HCT116 (cell line): Measurements from ENCODE around the gene SOST. TPM values are rescaled to one million over a fixed set of nuclear protein-coding genes. Genes with fewer than 3 reads are reported as not detected.

ENCODE experiments used
- ATAC-seq: fragments of 200-7000 bp; cut with Tn5 transposase; 2 replicates; pipeline ENCODE4 v1.9.1; 2020; ENCODE audit warnings: mild to moderate bottlenecking, moderate library complexity
- BruUV-seq: library from RNA; stranded (reverse); fragments of 400-500 nt; replicated peaks from 2 replicates; lab custom pipeline; 2021; lab: Mats Ljungman, UMichigan
- CTCF ChIA-PET: fragments of 300-600 bp; sonication (Branson Sonifier 250); formaldehyde crosslinking; loops from one replicate; lab custom pipeline; 2021; ENCODE audit warnings: antibody characterized with exemption; lab: Charles Lee
- POLR2A ChIA-PET: fragments of 300-600, 350-600 bp; sonication (Branson Sonifier 250); formaldehyde crosslinking; loops from one replicate; lab custom pipeline; 2021; ENCODE audit warnings: antibody characterized with exemption; lab: Charles Lee
- RAD21 ChIA-PET, 2 experiments: fragments of 300-600 bp; sonication (Branson Sonifier 250); formaldehyde crosslinking; loops; one replicate each; lab custom pipeline; 2023; ENCODE audit warnings: low total read pairs in 2 of 2; ENCODE audit not compliant: uncharacterized antibody in 2 of 2, unreplicated experiment in 2 of 2, low non-redundant PET in 1 of 2; lab: Charles Lee
- DNase-seq: peaks from one replicate; pipeline ENCODE4 v3.0.0-alpha.2; 2010; ENCODE audit warnings: low read depth, low spot score
- H2AFZ ChIP-seq: fragments of 200-600 bp; shearing (Covaris generic), sonication (generic); 2 replicates; pipeline ENCODE4 v1.6.1; 2017; ENCODE audit warnings: low read depth, mixed run types, mixed read lengths, antibody characterized with exemption, low read length; ENCODE audit not compliant: poor library complexity, severe bottlenecking
- H3K27ac ChIP-seq: 2 replicates; pipeline ENCODE4 v1.5.1; 2012; ENCODE audit warnings: low read depth, low read length
- H3K27me3 ChIP-seq: fragments of 200-600 bp; sonication (generic); 2 replicates; pipeline ENCODE4 v1.6.1; 2016; ENCODE audit warnings: mixed run types, low read length, mixed read lengths; ENCODE audit not compliant: insufficient read depth
- H3K36me3 ChIP-seq, 2 experiments: fragments of 200-500 bp in 1 of 2; fragments of 200-600 bp in 1 of 2; sonication (Bioruptor generic) in 1 of 2; sonication (generic) in 1 of 2; 2 replicates each; pipeline versions ENCODE4 v1.5.1 to v1.6.1; 2014 to 2016; ENCODE audit warnings: low read length in 2 of 2, inconsistent platforms in 1 of 2, mixed read lengths in 1 of 2, mixed run types in 1 of 2; ENCODE audit not compliant: insufficient read depth in 2 of 2, control insufficient read depth in 1 of 2
- H3K4me1 ChIP-seq, 2 experiments: fragments of 200-600 bp in 1 of 2; sonication (generic) in 1 of 2; 2 replicates each; pipeline versions ENCODE4 v1.5.1 to v1.6.1; 2012 to 2017; ENCODE audit warnings: low read length in 2 of 2, inconsistent platforms in 1 of 2, mild to moderate bottlenecking in 1 of 2, mixed read lengths in 1 of 2, mixed run types in 1 of 2, moderate library complexity in 1 of 2; ENCODE audit not compliant: insufficient read depth in 2 of 2, control insufficient read depth in 1 of 2
- H3K4me2 ChIP-seq: fragments of 200-600 bp; sonication (generic); 2 replicates; pipeline ENCODE4 v1.6.1; 2017; ENCODE audit warnings: mixed run types, low read length, mixed read lengths
- H3K4me3 ChIP-seq, 2 experiments: fragments of 200-600 bp in 1 of 2; sonication (generic) in 1 of 2; replicated peaks in 1 of 2; 2 replicates each; pipeline ENCODE4 v1.5.1; 2011 to 2016; ENCODE audit warnings: low read length in 2 of 2, control low read depth in 1 of 2, low read depth in 1 of 2, mild to moderate bottlenecking in 1 of 2, mixed read lengths in 1 of 2, mixed run types in 1 of 2
- H3K79me2 ChIP-seq: fragments of 200-600 bp; sonication (generic); 2 replicates; pipeline ENCODE4 v1.6.1; 2017; ENCODE audit warnings: mild to moderate bottlenecking, mixed run types, low read length, moderate library complexity, mixed read lengths; ENCODE audit not compliant: insufficient read depth
- H3K9ac ChIP-seq: fragments of 200-600 bp; sonication (generic); 2 replicates; pipeline ENCODE4 v1.6.1; 2016; ENCODE audit warnings: low read length, mixed read lengths
- H3K9me2 ChIP-seq: fragments of 200-600 bp; sonication (generic), shearing (Covaris generic); 2 replicates; pipeline ENCODE4 v1.6.1; 2017; ENCODE audit warnings: mixed run types, mild to moderate bottlenecking, moderate library complexity; ENCODE audit not compliant: insufficient read depth
- H3K9me3 ChIP-seq, 2 experiments: fragments of 200-500 bp in 1 of 2; fragments of 200-600 bp in 1 of 2; sonication (Bioruptor generic) in 1 of 2; sonication (generic) in 1 of 2; 2 replicates each; pipeline ENCODE4 v1.6.1; 2014 to 2017; ENCODE audit warnings: low read length in 2 of 2, mixed read lengths in 2 of 2, inconsistent platforms in 1 of 2, low read depth in 1 of 2, mild to moderate bottlenecking in 1 of 2, mixed run types in 1 of 2, moderate library complexity in 1 of 2; ENCODE audit not compliant: control insufficient read depth in 1 of 2, insufficient read depth in 1 of 2
- H4K20me1 ChIP-seq: fragments of 200-600 bp; sonication (generic), shearing (Covaris generic); 2 replicates; pipeline ENCODE4 v1.6.1; 2017; ENCODE audit warnings: mixed run types, mild to moderate bottlenecking, moderate library complexity; ENCODE audit not compliant: insufficient read depth
- CEBPB ChIP-seq: IDR thresholded peaks from 2 replicates; pipeline ENCODE4 v1.6.1; 2012; ENCODE audit warnings: low read depth
- CTCF ChIP-seq, 3 experiments: fragments of 200-600 bp in 1 of 3; sonication (generic) in 1 of 3; IDR thresholded peaks in 2 of 3; conservative IDR thresholded peaks in 1 of 3; 2 replicates each; pipeline ENCODE4 v1.5.1; 2012 to 2017; ENCODE audit warnings: low read depth in 2 of 3, low read length in 2 of 3, antibody characterized with exemption in 1 of 3, borderline replicate concordance in 1 of 3, control low read depth in 1 of 3, mild to moderate bottlenecking in 1 of 3, mixed read lengths in 1 of 3, mixed run types in 1 of 3, moderate library complexity in 1 of 3; ENCODE audit not compliant: insufficient read depth in 1 of 3
- ELF1 ChIP-seq: IDR thresholded peaks from 2 replicates; pipeline ENCODE4 v1.6.1; 2012; ENCODE audit warnings: low read depth, borderline replicate concordance
- FOSL1 ChIP-seq: IDR thresholded peaks from 2 replicates; pipeline ENCODE4 v1.6.1; 2012; ENCODE audit warnings: low read depth
- MAX ChIP-seq: IDR thresholded peaks from 2 replicates; pipeline ENCODE4 v1.6.1; 2012
- REST ChIP-seq: IDR thresholded peaks from 2 replicates; pipeline ENCODE4 v1.6.1; 2012; ENCODE audit warnings: low read depth
- SIN3A ChIP-seq: IDR thresholded peaks from 2 replicates; pipeline ENCODE4 v1.6.1; 2012; ENCODE audit warnings: low read depth
- SP1 ChIP-seq: IDR thresholded peaks from 2 replicates; pipeline ENCODE4 v1.6.1; 2012; ENCODE audit warnings: low read depth
- SRF ChIP-seq: IDR thresholded peaks from 2 replicates; pipeline ENCODE4 v1.6.1; 2012; ENCODE audit warnings: low read depth
- TCF7L2 ChIP-seq: IDR thresholded peaks from 2 replicates; pipeline ENCODE4 v1.7.0; 2011; ENCODE audit warnings: borderline replicate concordance, inconsistent platforms; ENCODE audit not compliant: insufficient read depth, insufficient read length; ENCODE audit errors: extremely low read depth
- YY1 ChIP-seq: IDR thresholded peaks from 2 replicates; pipeline ENCODE4 v1.6.1; 2011; ENCODE audit warnings: low read length, low read depth, moderate library complexity, mild to moderate bottlenecking; ENCODE audit not compliant: insufficient replicate concordance; ENCODE audit errors: extremely low read depth
- ZFX ChIP-seq: fragments of 450-650 bp; IDR thresholded peaks from 2 replicates; pipeline ENCODE4 v1.6.1; 2017
- ZNF274 ChIP-seq: fragments of 200-500 bp; sonication (Bioruptor generic); IDR thresholded peaks from 2 replicates; pipeline ENCODE4 v1.6.1; 2014; ENCODE audit warnings: mild to moderate bottlenecking, low read depth, low read length, inconsistent platforms
- intact Hi-C: fragments of 100-400 bp; cut with micrococcal nuclease; formaldehyde crosslinking; loops from 2 replicates; pipeline ENCODE4 v1.10.0; 2022
- total RNA-seq: library from RNA; stranded (reverse); gene quantifications from one replicate; pipeline ENCODE4 v1.2.1, GENCODE V29; 2021; ENCODE audit not compliant: unreplicated experiment

The SOST gene
- total RNA-seq, 1 experiment from 2014 or later: not detected

GRCh38 chr17:43771463-43771862 is 12.9 kb upstream of the SOST start:
- intact Hi-C loops: no loop called here
- Histone ChIP-seq H4K20me1 (no peaks in the 10 kb centered on the region), H3K4me2 (no peak overlapping the region), H3K4me1 (no peaks in the 10 kb centered on the region), H3K9me3 (no peaks in the 10 kb centered on the region), H3K9me2 (no peaks in the 10 kb centered on the region), H3K27me3 (no peaks in the 10 kb centered on the region), H2AFZ (no peak overlapping the region), H3K27ac (no peak overlapping the region), H3K79me2 (peaks cover 18% of the 10 kb centered on the region), H3K36me3 (peaks cover 23 to 50% of the 10 kb centered on the region in 2 experiments), H3K4me3 (no peak overlapping the region), H3K9ac (no peak overlapping the region)
- RAD21 ChIA-PET: no interaction called here
- ATAC-seq (no peak), DNase-seq (no peak)
- TF ChIP-seq TCF7L2 (no peak), SP1 (no peak), FOSL1 (no peak), ELF1 (no peak), MAX (no peak)
- CTCF ChIA-PET: no interaction called here
- no TSS peak for BruUV-seq
- POLR2A ChIA-PET: no interaction called here

- Histone ChIP-seq H3K36me3 (peaks cover 23 to 50% of the 10 kb centered on the region in 2 experiments), H3K9ac (no peak overlapping the region), H3K27ac (no peak overlapping the region)
- TF ChIP-seq REST (no peak), YY1 (no peak), CTCF (IDR thresholded peaks at IDR 0.05 in 2 of 3, conservative IDR thresholded peaks at IDR 0.05 in 1 of 3; ENCODE audit: borderline replicate concordance in 1 of 3, insufficient read depth in 1 of 3, low read depth in 2 of 3, low read length in 2 of 3) (no peak), SIN3A (no peak), TCF7L2 (no peak), ZNF274 (no peak), ELF1 (no peak), SRF (no peak), ZFX (no peak), CEBPB (no peak)
Observed at GRCh38 chr17:43770957-43771356, 12.4 kb upstream of the SOST start.

More at GRCh38 chr17:43770957-43771356, 12.4 kb upstream of the SOST start:
- Histone ChIP-seq H3K27me3 (no peaks in the 10 kb centered on the region), H4K20me1 (no peaks in the 10 kb centered on the region), H3K79me2 (peaks cover 13% of the 10 kb centered on the region), H3K4me3 (no peak overlapping the region), H3K9me2 (no peaks in the 10 kb centered on the region), H3K4me2 (no peak overlapping the region), H3K9me3 (no peaks in the 10 kb centered on the region), H2AFZ (no peak overlapping the region), H3K4me1 (no peaks in the 10 kb centered on the region)
- RAD21 ChIA-PET: no interaction called here
- CTCF ChIA-PET: interaction anchor here (1.0 kb wide), 1 partner anchor 77 kb away, joined by 3 read pairs; no protein-coding TSS in a partner anchor
- intact Hi-C loops: no loop called here
- POLR2A ChIA-PET: no interaction called here
- BruUV-seq: no TSS peak
- DNase-seq (no peak), ATAC-seq (no peak)
